UCSD-AML1 (cell line): Measurements from ENCODE around the gene BUD31.

ENCODE experiments used
- DNase-seq: peaks from one replicate; lab custom pipeline; 2025; ENCODE audit not compliant: unreplicated experiment; lab: John Stamatoyannopoulos, UW

Gene BUD31

GRCh38 chr7:99461221-99461620, 52.5 kb downstream of the BUD31 start:
- no peak for DNase-seq

- DNase-seq: no peak
Observed at GRCh38 chr7:99465421-99465768, 56.6 kb downstream of the BUD31 start.

- DNase-seq: no peak
Observed at GRCh38 chr7:99468336-99468918, 59.7 kb downstream of the BUD31 start.
